GM19240 (cell line): Measurements from ENCODE around the gene MICAL2.

ENCODE experiments used
- DNase-seq: peaks from one replicate; pipeline ENCODE4 v3.0.0; 2011; ENCODE audit warnings: low spot score; ENCODE audit not compliant: insufficient read length

Gene MICAL2

GRCh38 chr11:12169822-12170221 lies 59.4 kb downstream of the MICAL2 start:
- DNase-seq = no peak

- DNase-seq = no peak
Measured at GRCh38 chr11:12170501-12170900, 60.1 kb downstream of the MICAL2 start.

GRCh38 chr11:12170984-12171383 lies 60.6 kb downstream of the MICAL2 start:
- DNase-seq = no peak

GRCh38 chr11:12171921-12172320 lies 61.5 kb downstream of the MICAL2 start:
- no peak for DNase-seq

GRCh38 chr11:12172493-12173013 lies 62.2 kb downstream of the MICAL2 start:
- no peak for DNase-seq

GRCh38 chr11:12173111-12173510 lies 62.7 kb downstream of the MICAL2 start:
- DNase-seq = no peak

- DNase-seq = no peak
Measured at GRCh38 chr11:12174128-12174476, 63.7 kb downstream of the MICAL2 start.

- DNase-seq = no peak
Measured at GRCh38 chr11:12174477-12175143, 64.2 kb downstream of the MICAL2 start.

- DNase-seq = no peak
Measured at GRCh38 chr11:12175694-12176241, 65.4 kb downstream of the MICAL2 start.

GRCh38 chr11:12176410-12176809 lies 66.0 kb downstream of the MICAL2 start:
- DNase-seq = no peak

- no peak for DNase-seq
Measured at GRCh38 chr11:12177739-12178338, 67.4 kb downstream of the MICAL2 start.

GRCh38 chr11:12179019-12179418 lies 68.6 kb downstream of the MICAL2 start:
- DNase-seq = no peak

GRCh38 chr11:12179531-12179930 lies 69.1 kb downstream of the MICAL2 start:
- no peak for DNase-seq

- no peak for DNase-seq
Measured at GRCh38 chr11:12180257-12181205, 70.1 kb downstream of the MICAL2 start.

GRCh38 chr11:12182302-12182675 lies 71.9 kb downstream of the MICAL2 start:
- no peak for DNase-seq

- DNase-seq = no peak
Measured at GRCh38 chr11:12182676-12183541, 72.5 kb downstream of the MICAL2 start.

GRCh38 chr11:12183827-12184620 lies 73.6 kb downstream of the MICAL2 start:
- no peak for DNase-seq

- no peak for DNase-seq
Measured at GRCh38 chr11:12184699-12185098, 74.3 kb downstream of the MICAL2 start.

GRCh38 chr11:12185106-12185690 lies 74.8 kb downstream of the MICAL2 start:
- DNase-seq = no peak

GRCh38 chr11:12185914-12186313 lies 75.5 kb downstream of the MICAL2 start:
- DNase-seq = no peak
